B cell (primary cell): ENCODE measurements around the gene COL6A1. TPM values are rescaled to one million over a fixed set of nuclear protein-coding genes. Genes with fewer than 3 reads are reported as not detected.
"Not testable (repeated sequence)": the region's sequence is repeated elsewhere in the genome, so short reads cannot be mapped to it uniquely, and the experiment has no call there.

ENCODE experiments used
- ATAC-seq: fragments of 200-7000 bp; cut with Tn5 transposase; one replicate; pipeline ENCODE4 v1.10.0; 2021; ENCODE audit warnings: low read depth, mild to moderate bottlenecking, moderate number of reproducible peaks, moderate library complexity
- CTCF ChIA-PET: fragments of 350-600 bp; sonication (Branson Sonifier 250); formaldehyde crosslinking; loops from one replicate; lab custom pipeline; 2021; ENCODE audit warnings: antibody characterized with exemption, inconsistent platforms; lab: Charles Lee
- POLR2A ChIA-PET: fragments of 350-600 bp; sonication (Branson Sonifier 250); formaldehyde crosslinking; loops from one replicate; lab custom pipeline; 2021; ENCODE audit warnings: antibody characterized with exemption; lab: Charles Lee
- DNase-seq: peaks from one replicate; pipeline ENCODE4 v3.0.0; 2013
- H2AFZ ChIP-seq: 2 replicates; pipeline ENCODE4 v1.6.1; 2012; ENCODE audit warnings: mild to moderate bottlenecking, low read depth, low read length; ENCODE audit not compliant: insufficient read depth, poor library complexity, severe bottlenecking
- H3K27ac ChIP-seq, 2 donors: 1 replicate in 1 of 2; 2 replicates in 1 of 2; pipeline ENCODE4 v1.5.1; 2012 to 2013; ENCODE audit warnings: low read length in 2 of 2, mild to moderate bottlenecking in 2 of 2, moderate library complexity in 1 of 2
- H3K27me3 ChIP-seq, 4 experiments: fragments of 200-600 bp in 1 of 4; sonication (generic) in 1 of 4; replicated peaks in 1 of 4; 1 replicate in 2 of 4; 2 replicates in 2 of 4; pipeline versions ENCODE4 v1.6.1 to v1.7.0; 2013 to 2016; ENCODE audit warnings: low read length in 3 of 4, mild to moderate bottlenecking in 2 of 4, mixed read lengths in 1 of 4, moderate library complexity in 1 of 4; ENCODE audit not compliant: insufficient read depth in 4 of 4, control insufficient read depth in 3 of 4; ENCODE audit errors: control extremely low read depth in 1 of 4
- H3K36me3 ChIP-seq, 2 experiments: replicated peaks in 1 of 2; 1 replicate in 1 of 2; 2 replicates in 1 of 2; pipeline versions ENCODE4 v1.6.1 to v1.7.1; 2013; ENCODE audit warnings: low read length in 1 of 2; ENCODE audit not compliant: insufficient read depth in 2 of 2, control insufficient read depth in 1 of 2; ENCODE audit errors: control extremely low read depth in 1 of 2, extremely low read depth in 1 of 2
- H3K4me1 ChIP-seq, 2 donors: fragments of 200-600 bp in 1 of 2; sonication (generic) in 1 of 2; 1 replicate in 1 of 2; 2 replicates in 1 of 2; pipeline versions ENCODE4 v1.5.1 to v1.6.1; 2013 to 2017; ENCODE audit warnings: low read length in 2 of 2; ENCODE audit not compliant: control insufficient read depth in 2 of 2, insufficient read depth in 2 of 2
- H3K4me2 ChIP-seq: replicated peaks from 2 replicates; pipeline ENCODE3; 2012; ENCODE audit warnings: mild to moderate bottlenecking, low read depth, low read length; ENCODE audit not compliant: poor library complexity, severe bottlenecking
- H3K4me3 ChIP-seq, 5 experiments: fragments of 200-600 bp in 1 of 5; sonication (generic) in 1 of 5; 1 replicate in 3 of 5; 2 replicates in 2 of 5; pipeline versions ENCODE4 v1.5.1 to v1.7.0; 2011 to 2016; ENCODE audit warnings: low read length in 4 of 5, mild to moderate bottlenecking in 4 of 5, low read depth in 2 of 5, control low read depth in 1 of 5, moderate library complexity in 1 of 5; ENCODE audit not compliant: insufficient read depth in 1 of 5; ENCODE audit errors: control extremely low read depth in 1 of 5, extremely low read depth in 1 of 5
- H3K79me2 ChIP-seq: fragments of 200-600 bp; sonication (generic); one replicate; pipeline ENCODE4 v1.6.0; 2016; ENCODE audit warnings: low read length; ENCODE audit not compliant: control insufficient read depth, insufficient read depth
- H3K9ac ChIP-seq: fragments of 200-600 bp; sonication (generic); 2 replicates; pipeline ENCODE4 v1.6.1; 2017; ENCODE audit warnings: mild to moderate bottlenecking, low read length, moderate library complexity
- H3K9me3 ChIP-seq, 3 donors: one replicate each; pipeline versions ENCODE4 v1.6.1 to v1.7.1; 2013; ENCODE audit warnings: low read length in 2 of 3; ENCODE audit not compliant: control insufficient read depth in 2 of 3, insufficient read depth in 1 of 3; ENCODE audit errors: control extremely low read depth in 1 of 3
- H4K20me1 ChIP-seq: 2 replicates; pipeline ENCODE4 v1.6.0; 2012; ENCODE audit warnings: mild to moderate bottlenecking, low read length; ENCODE audit not compliant: insufficient read depth, control insufficient read depth, poor library complexity, severe bottlenecking
- H3K27ac Mint-ChIP-seq: one replicate; pipeline ENCODE4 v1.8.0; 2021; ENCODE audit warnings: mixed read lengths
- H3K27me3 Mint-ChIP-seq: one replicate; pipeline ENCODE4 v1.8.0; 2021; ENCODE audit warnings: mixed read lengths
- H3K4me1 Mint-ChIP-seq: one replicate; pipeline ENCODE4 v1.8.0; 2021; ENCODE audit warnings: mixed read lengths
- H3K4me3 Mint-ChIP-seq: one replicate; pipeline ENCODE4 v1.8.0; 2021; ENCODE audit warnings: mixed read lengths
- H3K9me3 Mint-ChIP-seq: one replicate; pipeline ENCODE4 v1.8.0; 2022; ENCODE audit warnings: mixed read lengths; ENCODE audit not compliant: insufficient read depth
- CTCF ChIP-seq: fragments of 200-600 bp; IDR thresholded peaks from one replicate; pipeline ENCODE4 v1.8.0; 2022; ENCODE audit warnings: antibody characterized with exemption, mild to moderate bottlenecking
- EZH2 ChIP-seq: IDR thresholded peaks from 2 replicates; pipeline ENCODE4 v1.6.1; 2012; ENCODE audit warnings: borderline replicate concordance, low read depth, mild to moderate bottlenecking, moderate library complexity, low read length; ENCODE audit not compliant: insufficient read depth, poor library complexity, severe bottlenecking
- WGBS: methylation state at CpG from one replicate; pipeline ENCODE4 v1.1.5; 2013; ENCODE audit warnings: missing lambda C conversion rate; ENCODE audit not compliant: insufficient coverage; 5-methylcytosine and 5-hydroxymethylcytosine counted together
- intact Hi-C: fragments of 100-400 bp; cut with micrococcal nuclease; formaldehyde crosslinking; loops from one replicate; pipeline ENCODE4 v1.10.0; 2022
- polyA plus RNA-seq: library from polyadenylated mRNA; depleted of rRNA; stranded (reverse); fragments of >200 nt; gene quantifications from 2 replicates; pipeline ENCODE4 v1.2.3, GENCODE V29; 2012
- total RNA-seq, 2 donors: library from RNA; stranded (reverse); fragments of 120-200 nt in 1 of 2; gene quantifications; 1 replicate in 1 of 2; 2 replicates in 1 of 2; pipeline versions ENCODE4 v1.2.3 to v1.2.4, GENCODE V29; 2013 to 2022

COL6A1 gene
- total and polyA plus RNA-seq, 2 donors (not counting 1 experiment from before 2014, with no cell fraction given), result 0.39 to 0.67 TPM

DNA sequence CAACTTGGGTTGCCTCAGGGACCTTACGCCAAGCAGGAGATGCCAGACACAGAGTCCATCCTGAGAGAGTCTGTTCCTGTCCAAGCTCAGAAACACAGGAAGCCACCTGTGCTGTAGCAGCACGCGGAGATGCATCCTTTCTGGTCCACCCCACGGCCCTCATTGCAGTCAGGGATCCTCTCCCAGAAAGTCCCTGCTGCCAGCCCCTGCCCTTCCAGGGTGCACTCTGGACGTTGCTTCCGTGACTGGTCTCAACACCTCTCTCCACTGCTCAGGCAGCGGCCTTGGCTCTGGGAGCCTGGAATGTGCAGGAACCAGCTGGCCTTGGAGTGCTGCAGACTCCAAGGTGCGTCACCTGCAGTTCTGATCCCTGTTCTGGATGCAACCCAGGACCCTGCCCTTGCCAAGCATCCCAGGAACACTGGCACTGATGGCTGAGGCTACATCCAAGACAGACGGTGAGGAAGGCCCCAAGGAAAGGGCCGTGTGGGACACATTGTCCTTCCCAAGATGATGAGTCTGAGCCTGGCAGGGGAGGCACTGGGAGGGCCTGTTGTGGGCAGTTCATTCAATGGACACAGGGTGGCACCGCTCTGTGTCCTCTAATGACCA lies 21.7 kb upstream of the COL6A1 start:
- Histone ChIP-seq H3K79me2 (no peaks in the 10 kb centered on the region), H3K36me3 (no peaks in the 10 kb centered on the region), H3K9ac (no peak overlapping the region), H2AFZ (no peak overlapping the region), H3K4me1 (no peaks in the 10 kb centered on the region), H4K20me1 (no peaks in the 10 kb centered on the region), H3K9me3 (peaks cover 0 to 32% (median 4%) of the 10 kb centered on the region in 3 donors), H3K4me2 (no peak overlapping the region), H3K27me3 (peaks cover 0 to 8% (median 0%) of the 10 kb centered on the region in 4 experiments), H3K27ac (no peak overlapping the region), H3K4me3 (no peak overlapping the region)
- TF ChIP-seq EZH2 (no peak), CTCF (no peak)
- WGBS, result 90% methylated on average over 10 of the region's 11 CpGs
- H3K4me1 Mint-ChIP-seq, result peaks cover 1% of the 10 kb centered on the region
- intact Hi-C loops, result no loop called here
- POLR2A ChIA-PET, result no interaction called here
- CTCF ChIA-PET, result no interaction called here
- peaks cover 45% of the 10 kb centered on the region for H3K27me3 Mint-ChIP-seq
- DNase-seq (no peak), ATAC-seq (no peak)
- H3K27ac Mint-ChIP-seq, result no peak overlapping the region
- peaks cover 9% of the 10 kb centered on the region for H3K9me3 Mint-ChIP-seq
- no peak overlapping the region for H3K4me3 Mint-ChIP-seq

DNA sequence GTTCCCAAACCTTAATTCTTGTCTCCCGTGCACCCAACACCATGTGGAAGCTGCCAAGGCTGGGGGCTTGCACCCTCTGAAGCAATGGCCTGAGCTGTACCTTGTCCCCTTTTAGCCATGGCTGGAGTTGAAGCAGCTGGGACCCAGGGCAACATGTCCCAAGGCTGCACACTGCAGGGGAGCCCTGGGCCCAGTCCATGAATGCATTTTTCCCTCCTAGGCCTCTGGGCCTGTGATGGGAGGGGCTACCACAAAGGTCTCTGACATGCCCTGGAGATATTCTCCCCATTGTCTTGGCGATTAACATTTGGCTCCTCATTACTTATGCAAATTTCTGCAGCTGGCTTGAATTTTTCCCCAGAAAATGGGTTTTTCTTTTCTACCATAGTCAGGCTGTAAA lies 20.2 kb upstream of the COL6A1 start:
- H3K27me3 Mint-ChIP-seq, result peaks cover 43% of the 10 kb centered on the region
- H3K27me3 ChIP-seq, H3K9ac ChIP-seq, H3K4me1 ChIP-seq, H2AFZ ChIP-seq, H3K4me3 Mint-ChIP-seq, H3K4me1 Mint-ChIP-seq, intact Hi-C loops, H4K20me1 ChIP-seq, H3K27ac ChIP-seq, POLR2A ChIA-PET, H3K9me3 Mint-ChIP-seq, H3K36me3 ChIP-seq, H3K79me2 ChIP-seq, H3K4me2 ChIP-seq, H3K4me3 ChIP-seq, DNase-seq, CTCF ChIA-PET, ATAC-seq, H3K27ac Mint-ChIP-seq: not testable (repeated sequence)
- H3K9me3 ChIP-seq, result peaks cover 0 to 36% (median 5%) of the 10 kb centered on the region in 3 donors
- 89% methylated on average over 2 of the region's 2 CpGs for WGBS
